OCI-LY1 (cell line): ENCODE measurements around the gene ZNF84.

Experiments used
- H2AFZ ChIP-seq: fragments of 200-600 bp; sonication (generic), shearing (Covaris generic); 2 replicates; pipeline ENCODE4 v1.6.0; 2014; ENCODE audit warnings: antibody characterized with exemption, mild to moderate bottlenecking, low read length
- H3F3A ChIP-seq: fragments of 200-600 bp; sonication (generic), shearing (Covaris generic); 2 replicates; pipeline ENCODE4 v1.6.0; 2014; ENCODE audit warnings: mild to moderate bottlenecking, antibody characterized with exemption, low read length, moderate library complexity; ENCODE audit not compliant: insufficient read depth
- H3K27ac ChIP-seq: fragments of 200-600 bp; sonication (generic); 2 replicates; pipeline ENCODE4 v1.5.1; 2014; ENCODE audit warnings: low read length, mixed run types, mild to moderate bottlenecking, low read depth; ENCODE audit not compliant: poor library complexity, severe bottlenecking
- H3K27me3 ChIP-seq: fragments of 200-600 bp; sonication (generic); 2 replicates; pipeline ENCODE4 v1.6.0; 2014; ENCODE audit warnings: antibody characterized with exemption, mild to moderate bottlenecking, low read length, moderate library complexity; ENCODE audit not compliant: insufficient read depth
- H3K36me3 ChIP-seq: fragments of 200-600 bp; sonication (generic); 2 replicates; pipeline ENCODE4 v1.6.1; 2014; ENCODE audit warnings: mild to moderate bottlenecking, antibody characterized with exemption, low read length, moderate library complexity, mixed read lengths; ENCODE audit not compliant: insufficient read depth
- H3K4me1 ChIP-seq: fragments of 200-600 bp; sonication (generic); 2 replicates; pipeline ENCODE4 v1.5.1; 2014; ENCODE audit warnings: mild to moderate bottlenecking, low read length, moderate library complexity; ENCODE audit not compliant: insufficient read depth, severe bottlenecking
- H3K4me2 ChIP-seq: fragments of 200-600 bp; sonication (generic), shearing (Covaris generic); 2 replicates; pipeline ENCODE4 v1.6.1; 2014; ENCODE audit warnings: low read length
- H3K4me3 ChIP-seq: fragments of 200-600 bp; sonication (generic); 2 replicates; pipeline ENCODE4 v1.5.1; 2014; ENCODE audit warnings: low read length, low read depth, mild to moderate bottlenecking, mixed read lengths; ENCODE audit not compliant: poor library complexity, severe bottlenecking
- H3K79me2 ChIP-seq: fragments of 200-600 bp; shearing (Covaris generic); 2 replicates; pipeline ENCODE4 v1.6.1; 2016; ENCODE audit warnings: mixed run types, low read length, mixed read lengths; ENCODE audit not compliant: insufficient read depth
- H3K9ac ChIP-seq: fragments of 200-600 bp; sonication (generic), shearing (Covaris generic); 2 replicates; pipeline ENCODE4 v1.6.1; 2014; ENCODE audit warnings: mild to moderate bottlenecking, low read length, mixed read lengths
- H3K9me2 ChIP-seq: fragments of 200-600 bp; sonication (generic), shearing (Covaris generic); 2 replicates; pipeline ENCODE4 v1.6.1; 2014; ENCODE audit warnings: low read depth, mild to moderate bottlenecking, low read length, mixed read lengths
- H3K9me3 ChIP-seq: fragments of 200-600 bp; shearing (Covaris generic); 2 replicates; pipeline ENCODE4 v1.6.1; 2014; ENCODE audit warnings: low read length, mixed read lengths
- H4K20me1 ChIP-seq: fragments of 200-600 bp; sonication (generic), shearing (Covaris generic); 2 replicates; pipeline ENCODE4 v1.6.0; 2016; ENCODE audit warnings: mild to moderate bottlenecking, low read length; ENCODE audit not compliant: insufficient read depth
- CTCF ChIP-seq: fragments of 200-600 bp; sonication (generic), shearing (Covaris generic); IDR thresholded peaks from 2 replicates; pipeline ENCODE4 v1.5.1; 2017; ENCODE audit warnings: mild to moderate bottlenecking, antibody characterized with exemption, low read length, moderate library complexity, mixed read lengths
- EZH2 ChIP-seq: fragments of 200-600 bp; sonication (generic), shearing (Covaris generic); IDR thresholded peaks from 2 replicates; pipeline ENCODE4 v1.8.0; 2017; ENCODE audit warnings: borderline replicate concordance, mixed run types, mild to moderate bottlenecking, antibody characterized with exemption, low read length, moderate library complexity, mixed read lengths

Gene ZNF84

GRCh38 chr12:133107121-133107520 lies 69.8 kb downstream of the ZNF84 start:
- Histone ChIP-seq H3K27me3 (no peaks in the 10 kb centered on the region), H3K4me1 (no peaks in the 10 kb centered on the region), H3K4me2 (no peak overlapping the region), H3K79me2 (no peaks in the 10 kb centered on the region), H4K20me1 (no peaks in the 10 kb centered on the region), H3F3A (no peaks in the 10 kb centered on the region), H3K9ac (no peak overlapping the region), H3K27ac (no peak overlapping the region), H2AFZ (no peak overlapping the region), H3K9me3 (peaks cover 72% of the 10 kb centered on the region), H3K4me3 (no peak overlapping the region), H3K36me3 (peaks cover 56% of the 10 kb centered on the region), H3K9me2 (no peaks in the 10 kb centered on the region)
- TF ChIP-seq CTCF, result no peak
- TF ChIP-seq EZH2, result no peak

- Histone ChIP-seq H3F3A (no peaks in the 10 kb centered on the region), H3K4me3 (no peak overlapping the region), H3K9me2 (no peaks in the 10 kb centered on the region), H3K27ac (no peak overlapping the region), H3K4me1 (no peaks in the 10 kb centered on the region), H3K4me2 (no peak overlapping the region), H3K36me3 (peaks cover 47% of the 10 kb centered on the region), H2AFZ (no peak overlapping the region), H3K79me2 (no peaks in the 10 kb centered on the region), H3K27me3 (no peaks in the 10 kb centered on the region), H4K20me1 (no peaks in the 10 kb centered on the region), H3K9ac (no peak overlapping the region), H3K9me3 (peaks cover 69% of the 10 kb centered on the region)
- TF ChIP-seq CTCF, result no peak
- TF ChIP-seq EZH2, result no peak
Measured at GRCh38 chr12:133108150-133108549, 70.8 kb downstream of the ZNF84 start.
